ENCODE measurements around the gene CTNS. TPM values are rescaled to one million over a fixed set of nuclear protein-coding genes. Genes with fewer than 3 reads are reported as not detected.

The CTNS gene
- total RNA-seq, 1 experiment from 2014 or later: 5.1 TPM

DNA sequence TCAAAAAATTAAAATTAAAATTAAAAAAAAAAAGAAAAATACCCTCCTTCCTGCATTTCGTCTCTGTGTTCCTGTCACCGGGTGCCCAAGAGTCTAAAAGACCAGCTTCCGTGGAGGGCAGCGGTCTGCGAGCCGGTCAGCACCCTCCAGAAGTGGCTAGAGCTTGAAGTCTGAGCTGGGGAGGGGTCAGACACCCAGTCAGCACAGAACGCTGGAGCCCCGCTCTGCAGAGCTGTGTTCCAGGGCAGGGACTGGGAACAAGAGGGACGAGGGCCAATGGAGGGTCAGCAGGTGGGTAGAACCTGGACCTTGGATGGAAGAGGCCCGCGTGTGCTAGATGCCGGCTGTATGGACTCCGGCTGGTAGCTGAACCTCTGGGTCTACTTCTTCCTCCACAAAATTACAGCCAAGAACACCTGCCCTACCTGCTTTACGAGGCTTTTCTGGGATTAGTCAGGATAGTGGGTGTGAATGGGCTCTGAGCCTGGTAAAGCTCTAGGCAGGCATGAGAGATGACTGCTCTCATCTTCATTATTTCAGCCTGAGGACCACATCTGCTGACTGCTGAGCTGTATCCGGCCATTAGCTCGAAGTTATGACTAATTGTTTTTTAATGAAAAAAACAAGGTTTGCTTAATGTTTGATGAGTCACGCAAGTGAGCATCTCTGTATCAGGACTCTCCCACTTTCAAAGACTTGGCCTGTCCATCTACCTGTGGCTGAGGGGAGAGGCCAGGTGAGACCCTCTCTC, 33.3 kb upstream of the CTNS start:
- BruUV-seq (replicated peaks): no TSS peak
- DNase-seq: no peak
- H3K36me3 Mint-ChIP-seq (ENCODE audit: insufficient read depth, unreplicated experiment): no peaks in the 10 kb centered on the region

GRCh38 chr17:3603870-3604259, 32.7 kb upstream of the CTNS start:
- no TSS peak for BruUV-seq (replicated peaks)
- H3K36me3 Mint-ChIP-seq (ENCODE audit: insufficient read depth, unreplicated experiment): no peaks in the 10 kb centered on the region
- no peak overlapping the region for H3K27ac Mint-ChIP-seq (ENCODE audit: unreplicated experiment)
- no peak overlapping the region for H3K4me3 Mint-ChIP-seq (ENCODE audit: low read depth, unreplicated experiment)
- no peak for TF ChIP-seq CTCF (IDR thresholded peaks at IDR 0.05; ENCODE audit: unreplicated experiment)
- H3K4me1 Mint-ChIP-seq (ENCODE audit: low read depth, unreplicated experiment): no peaks in the 10 kb centered on the region
- intact Hi-C loops (cut with micrococcal nuclease; ENCODE audit: unreplicated experiment): no loop called here
- DNase-seq: no peak
- H3K27me3 Mint-ChIP-seq (ENCODE audit: unreplicated experiment): no peaks in the 10 kb centered on the region
- CTCF ChIA-PET: no interaction called here
- H3K9me3 Mint-ChIP-seq (ENCODE audit: low read depth, unreplicated experiment): no peaks in the 10 kb centered on the region

More for the DNA sequence above, 33.3 kb upstream of the CTNS start:
- intact Hi-C loops (cut with micrococcal nuclease; ENCODE audit: unreplicated experiment): no loop called here
- CTCF ChIA-PET: no interaction called here
- Mint-ChIP-seq H3K27me3 (ENCODE audit: unreplicated experiment) (no peaks in the 10 kb centered on the region), H3K4me1 (ENCODE audit: low read depth, unreplicated experiment) (no peaks in the 10 kb centered on the region), H3K9me3 (ENCODE audit: low read depth, unreplicated experiment) (no peaks in the 10 kb centered on the region), H3K27ac (ENCODE audit: unreplicated experiment) (no peak overlapping the region), H3K4me3 (ENCODE audit: low read depth, unreplicated experiment) (no peak overlapping the region)
- TF ChIP-seq CTCF (IDR thresholded peaks at IDR 0.05; ENCODE audit: unreplicated experiment): no peak

DNA sequence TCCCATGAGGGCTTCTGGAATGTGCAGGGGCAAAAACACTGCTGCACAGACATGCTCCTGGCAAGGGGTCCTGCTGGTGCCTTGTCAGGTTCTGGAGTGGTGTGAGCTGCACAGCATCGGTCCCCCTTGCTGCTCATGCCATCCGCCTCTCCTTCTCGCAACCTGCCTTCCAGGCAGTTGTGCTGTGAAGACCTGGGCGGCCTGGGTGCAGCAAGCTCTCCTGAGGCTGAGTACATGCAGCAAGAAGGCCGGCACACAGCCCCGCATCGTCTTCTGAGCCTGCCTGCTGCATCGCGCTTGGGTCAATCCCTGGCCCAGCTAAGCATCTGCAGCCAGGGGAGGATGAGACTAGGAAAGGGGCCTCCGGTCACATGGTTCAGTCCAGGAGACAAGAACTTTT, 26.9 kb upstream of the CTNS start:
- Mint-ChIP-seq H3K36me3 (ENCODE audit: insufficient read depth, unreplicated experiment) (peaks cover 7% of the 10 kb centered on the region), H3K4me3 (ENCODE audit: low read depth, unreplicated experiment) (no peak overlapping the region), H3K9me3 (ENCODE audit: low read depth, unreplicated experiment) (no peaks in the 10 kb centered on the region), H3K27ac (ENCODE audit: unreplicated experiment) (no peak overlapping the region), H3K27me3 (ENCODE audit: unreplicated experiment) (no peaks in the 10 kb centered on the region), H3K4me1 (ENCODE audit: low read depth, unreplicated experiment) (no peaks in the 10 kb centered on the region)
- intact Hi-C loops (cut with micrococcal nuclease; ENCODE audit: unreplicated experiment): no loop called here
- no peak for TF ChIP-seq CTCF (IDR thresholded peaks at IDR 0.05; ENCODE audit: unreplicated experiment)
- BruUV-seq (replicated peaks): no TSS peak
- CTCF ChIA-PET: no interaction called here
- DNase-seq: no peak

GRCh38 chr17:3610523-3610922, 26.0 kb upstream of the CTNS start:
- no peak for TF ChIP-seq CTCF (IDR thresholded peaks at IDR 0.05; ENCODE audit: unreplicated experiment)
- Mint-ChIP-seq H3K36me3 (ENCODE audit: insufficient read depth, unreplicated experiment) (peaks cover 12% of the 10 kb centered on the region), H3K4me1 (ENCODE audit: low read depth, unreplicated experiment) (no peaks in the 10 kb centered on the region), H3K27ac (ENCODE audit: unreplicated experiment) (no peak overlapping the region), H3K4me3 (ENCODE audit: low read depth, unreplicated experiment) (no peak overlapping the region), H3K27me3 (ENCODE audit: unreplicated experiment) (no peaks in the 10 kb centered on the region), H3K9me3 (ENCODE audit: low read depth, unreplicated experiment) (no peaks in the 10 kb centered on the region)
- intact Hi-C loops (cut with micrococcal nuclease; ENCODE audit: unreplicated experiment): no loop called here
- DNase-seq: no peak
- no TSS peak for BruUV-seq (replicated peaks)
- CTCF ChIA-PET: no interaction called here

Data from Calu3 (cell line).